Loucy (cell line): Measurements from ENCODE around the gene FLT1.

Experiments
- EZH2phosphoT487 ChIP-seq: fragments of 200-600 bp; IDR thresholded peaks from 2 replicates; pipeline ENCODE4 v1.6.1; 2018; ENCODE audit warnings: antibody characterized with exemption, mild to moderate bottlenecking, moderate library complexity, borderline replicate concordance
- TF ChIP-seq, protein P1 (sequence below): fragments of 200-600 bp; sonication (generic); conservative IDR thresholded peaks from 2 replicates; pipeline ENCODE4 v1.5.1; 2014; ENCODE audit warnings: mild to moderate bottlenecking, antibody characterized with exemption, low read length

DNA sequence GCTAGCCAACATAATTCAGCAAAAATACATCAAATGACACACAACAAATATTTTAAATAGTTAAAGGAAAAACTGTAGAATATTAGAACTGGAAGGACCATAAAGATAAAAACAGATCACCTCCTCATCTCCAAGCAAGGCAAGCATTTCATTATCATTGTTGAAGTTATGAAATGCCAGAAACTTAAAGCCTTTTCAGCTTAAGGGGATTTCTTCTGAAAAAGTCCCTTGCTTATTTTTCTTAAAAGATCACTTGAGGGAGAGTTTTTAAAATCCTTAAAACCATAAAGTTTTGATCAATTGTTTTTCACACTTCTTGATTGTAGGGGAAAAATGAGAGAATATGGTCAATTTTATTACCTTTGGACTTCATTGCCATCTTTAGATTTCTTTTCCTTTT, 37.4 kb downstream of the FLT1 start:
- no peak for TF ChIP-seq EZH2phosphoT487
- TF ChIP-seq, protein P1, sequence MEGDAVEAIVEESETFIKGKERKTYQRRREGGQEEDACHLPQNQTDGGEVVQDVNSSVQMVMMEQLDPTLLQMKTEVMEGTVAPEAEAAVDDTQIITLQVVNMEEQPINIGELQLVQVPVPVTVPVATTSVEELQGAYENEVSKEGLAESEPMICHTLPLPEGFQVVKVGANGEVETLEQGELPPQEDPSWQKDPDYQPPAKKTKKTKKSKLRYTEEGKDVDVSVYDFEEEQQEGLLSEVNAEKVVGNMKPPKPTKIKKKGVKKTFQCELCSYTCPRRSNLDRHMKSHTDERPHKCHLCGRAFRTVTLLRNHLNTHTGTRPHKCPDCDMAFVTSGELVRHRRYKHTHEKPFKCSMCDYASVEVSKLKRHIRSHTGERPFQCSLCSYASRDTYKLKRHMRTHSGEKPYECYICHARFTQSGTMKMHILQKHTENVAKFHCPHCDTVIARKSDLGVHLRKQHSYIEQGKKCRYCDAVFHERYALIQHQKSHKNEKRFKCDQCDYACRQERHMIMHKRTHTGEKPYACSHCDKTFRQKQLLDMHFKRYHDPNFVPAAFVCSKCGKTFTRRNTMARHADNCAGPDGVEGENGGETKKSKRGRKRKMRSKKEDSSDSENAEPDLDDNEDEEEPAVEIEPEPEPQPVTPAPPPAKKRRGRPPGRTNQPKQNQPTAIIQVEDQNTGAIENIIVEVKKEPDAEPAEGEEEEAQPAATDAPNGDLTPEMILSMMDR, result no peak
